CD4-positive, alpha-beta T cell (primary cell): ENCODE measurements around the gene LPGAT1. TPM values are rescaled to one million over a fixed set of nuclear protein-coding genes. Genes with fewer than 3 reads are reported as not detected.

Experiments used
- ATAC-seq: fragments of 200-7000 bp; cut with Tn5 transposase; one replicate; pipeline ENCODE4 v1.10.0; 2022; ENCODE audit warnings: mild to moderate bottlenecking; ENCODE audit not compliant: poor library complexity
- CTCF ChIA-PET: fragments of 350-600 bp; sonication (Branson Sonifier 250); formaldehyde crosslinking; loops from one replicate; lab custom pipeline; 2021; ENCODE audit warnings: antibody characterized with exemption, inconsistent platforms; lab: Charles Lee
- POLR2A ChIA-PET: fragments of 350-600 bp; sonication (Branson Sonifier 250); formaldehyde crosslinking; loops from one replicate; lab custom pipeline; 2021; ENCODE audit warnings: antibody characterized with exemption, inconsistent platforms; lab: Charles Lee
- DNase-seq, 14 experiments: peaks; one replicate each; pipeline ENCODE4 v3.0.0-alpha.2; 2013 to 2020; ENCODE audit warnings: mixed read lengths in 2 of 14
- H3K27ac ChIP-seq, 2 donors: one replicate each; pipeline versions ENCODE4 v1.5.1 to v1.7.0; 2013; ENCODE audit warnings: low read length in 2 of 2, low read depth in 1 of 2, mild to moderate bottlenecking in 1 of 2
- H3K27me3 ChIP-seq, 2 experiments: 1 replicate in 1 of 2; 2 replicates in 1 of 2; pipeline versions ENCODE4 v1.6.1 to v1.7.0; 2013; ENCODE audit warnings: low read length in 2 of 2, control low read depth in 1 of 2, mild to moderate bottlenecking in 1 of 2, moderate library complexity in 1 of 2; ENCODE audit not compliant: insufficient read depth in 2 of 2, control insufficient read depth in 1 of 2
- H3K36me3 ChIP-seq: one replicate; pipeline ENCODE4 v1.6.1; 2013; ENCODE audit warnings: low read length, control low read depth; ENCODE audit not compliant: insufficient read depth
- H3K4me1 ChIP-seq: one replicate; pipeline ENCODE4 v1.6.1; 2013; ENCODE audit warnings: low read length, control low read depth; ENCODE audit not compliant: insufficient read depth
- H3K4me3 ChIP-seq: one replicate; pipeline ENCODE4 v1.5.1; 2013; ENCODE audit warnings: mild to moderate bottlenecking, low read length, moderate library complexity
- H3K9me3 ChIP-seq, 2 experiments: 1 replicate in 1 of 2; 2 replicates in 1 of 2; pipeline versions ENCODE4 v1.6.1 to v1.7.0; 2013; ENCODE audit warnings: low read length in 2 of 2, mild to moderate bottlenecking in 2 of 2, control low read depth in 1 of 2, moderate library complexity in 1 of 2; ENCODE audit not compliant: control insufficient read depth in 1 of 2, insufficient read depth in 1 of 2
- H3K27ac Mint-ChIP-seq: one replicate; pipeline ENCODE4 v1.8.0; 2020; ENCODE audit warnings: mixed read lengths
- H3K27me3 Mint-ChIP-seq: one replicate; pipeline ENCODE4 v1.8.0; 2021; ENCODE audit warnings: mixed read lengths
- H3K36me3 Mint-ChIP-seq: one replicate; pipeline ENCODE4 v1.8.0; 2021; ENCODE audit warnings: low read depth, mixed read lengths
- H3K4me1 Mint-ChIP-seq: one replicate; pipeline ENCODE4 v1.8.0; 2021; ENCODE audit warnings: low read depth, mixed read lengths
- H3K4me3 Mint-ChIP-seq: one replicate; pipeline ENCODE4 v1.8.0; 2020; ENCODE audit warnings: mild to moderate bottlenecking, mixed read lengths
- H3K9me3 Mint-ChIP-seq: one replicate; pipeline ENCODE4 v1.8.0; 2020; ENCODE audit warnings: mixed read lengths
- intact Hi-C, 2 experiments: fragments of 100-400 bp; cut with DNase I in 1 of 2; cut with micrococcal nuclease in 1 of 2; formaldehyde crosslinking; loops; one replicate each; pipeline versions ENCODE4 v1.15.1 to v1.9.0; 2023 to 2025; cut with DNase I, micrococcal nuclease
- total RNA-seq, 174 experiments: library from RNA in 2 of 174; stranded (reverse) in 2 of 174; gene quantifications; one replicate each; pipeline ENCODE4 v1.2.3 and lab custom pipeline; 2021 to 2026
- TF ChIP-seq, protein P1 (sequence below): fragments of 200-600 bp; IDR thresholded peaks from one replicate; pipeline ENCODE4 v1.8.0; 2022; ENCODE audit warnings: antibody characterized with exemption, mild to moderate bottlenecking

LPGAT1 gene
- total RNA-seq, 2 experiments from 2014 or later = 14.0 to 14.4 TPM

DNA sequence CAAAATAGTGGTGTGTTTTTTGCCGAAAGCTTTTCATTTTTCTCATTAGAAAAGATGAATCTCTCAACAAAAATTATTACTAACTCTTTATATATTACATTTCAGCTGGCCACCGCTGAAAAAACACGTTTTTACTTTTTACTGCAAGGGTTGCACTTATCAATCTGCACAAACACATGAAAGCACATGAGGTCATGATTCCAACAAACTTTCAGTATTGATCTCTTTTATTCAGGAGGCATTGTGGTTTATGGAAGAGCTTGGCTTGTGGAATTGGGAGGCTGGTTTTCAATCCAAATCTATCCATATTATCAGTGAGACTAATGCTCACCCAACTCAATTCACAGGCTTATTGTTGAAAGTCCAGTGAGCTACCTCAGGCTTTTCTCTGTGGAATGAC, 20.6 kb upstream of the LPGAT1 start:
- TF ChIP-seq, protein P1, sequence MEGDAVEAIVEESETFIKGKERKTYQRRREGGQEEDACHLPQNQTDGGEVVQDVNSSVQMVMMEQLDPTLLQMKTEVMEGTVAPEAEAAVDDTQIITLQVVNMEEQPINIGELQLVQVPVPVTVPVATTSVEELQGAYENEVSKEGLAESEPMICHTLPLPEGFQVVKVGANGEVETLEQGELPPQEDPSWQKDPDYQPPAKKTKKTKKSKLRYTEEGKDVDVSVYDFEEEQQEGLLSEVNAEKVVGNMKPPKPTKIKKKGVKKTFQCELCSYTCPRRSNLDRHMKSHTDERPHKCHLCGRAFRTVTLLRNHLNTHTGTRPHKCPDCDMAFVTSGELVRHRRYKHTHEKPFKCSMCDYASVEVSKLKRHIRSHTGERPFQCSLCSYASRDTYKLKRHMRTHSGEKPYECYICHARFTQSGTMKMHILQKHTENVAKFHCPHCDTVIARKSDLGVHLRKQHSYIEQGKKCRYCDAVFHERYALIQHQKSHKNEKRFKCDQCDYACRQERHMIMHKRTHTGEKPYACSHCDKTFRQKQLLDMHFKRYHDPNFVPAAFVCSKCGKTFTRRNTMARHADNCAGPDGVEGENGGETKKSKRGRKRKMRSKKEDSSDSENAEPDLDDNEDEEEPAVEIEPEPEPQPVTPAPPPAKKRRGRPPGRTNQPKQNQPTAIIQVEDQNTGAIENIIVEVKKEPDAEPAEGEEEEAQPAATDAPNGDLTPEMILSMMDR = no peak
- Mint-ChIP-seq H3K4me3 (no peak overlapping the region), H3K4me1 (no peaks in the 10 kb centered on the region), H3K27me3 (peaks cover 9% of the 10 kb centered on the region), H3K36me3 (no peaks in the 10 kb centered on the region), H3K27ac (no peak overlapping the region), H3K9me3 (peaks cover 2% of the 10 kb centered on the region)
- POLR2A ChIA-PET = no interaction called here
- DNase-seq (no peak), ATAC-seq (no peak)
- no peak overlapping the region for H3K4me3 ChIP-seq
- no peaks in the 10 kb centered on the region for H3K4me1 ChIP-seq
- H3K27ac ChIP-seq = no peak overlapping the region
- CTCF ChIA-PET = no interaction called here
- H3K9me3 ChIP-seq = peaks cover 0 to 8% of the 10 kb centered on the region in 2 experiments
- H3K36me3 ChIP-seq = no peaks in the 10 kb centered on the region
- H3K27me3 ChIP-seq = no peaks in the 10 kb centered on the region
- intact Hi-C loops = no loop called here

GRCh38 chr1:211843507-211844298, 13.1 kb upstream of the LPGAT1 start:
- peaks cover 0 to 5% of the 10 kb centered on the region in 2 experiments for H3K9me3 ChIP-seq
- TF ChIP-seq, protein P1 = no peak
- no peaks in the 10 kb centered on the region for H3K4me1 ChIP-seq
- no peaks in the 10 kb centered on the region for H3K27me3 ChIP-seq
- H3K27ac Mint-ChIP-seq = peak overlapping the region; percentile 70
- no peak overlapping the region for H3K27ac ChIP-seq
- H3K4me1 Mint-ChIP-seq = peaks cover 25% of the 10 kb centered on the region
- no peaks in the 10 kb centered on the region for H3K36me3 Mint-ChIP-seq
- H3K4me3 ChIP-seq = no peak overlapping the region
- H3K27me3 Mint-ChIP-seq = no peaks in the 10 kb centered on the region
- DNase-seq = no peak
- CTCF ChIA-PET = interaction anchor here (0.6 kb wide), 1 partner anchor 634 kb away, joined by 4 read pairs; no protein-coding TSS in a partner anchor
- peak overlapping the region; percentile 63 for H3K4me3 Mint-ChIP-seq
- ATAC-seq = no peak
- intact Hi-C loops = no loop called here
- POLR2A ChIA-PET = interaction anchor here (0.7 kb wide), 1 partner anchor 11 kb away, joined by 3 read pairs; no protein-coding TSS in a partner anchor
- H3K9me3 Mint-ChIP-seq = peaks cover under 1% of the 10 kb centered on the region
- H3K36me3 ChIP-seq = no peaks in the 10 kb centered on the region

GRCh38 chr1:211843018-211843417, 12.5 kb upstream of the LPGAT1 start:
- peaks cover 25% of the 10 kb centered on the region for H3K4me1 Mint-ChIP-seq
- CTCF ChIA-PET = interaction anchor here (0.6 to 1.2 kb wide), 3 partner anchors 12 to 635 kb away, joined by 3 to 4 read pairs (median 3); no protein-coding TSS in a partner anchor
- H3K4me1 ChIP-seq = no peaks in the 10 kb centered on the region
- no peaks in the 10 kb centered on the region for H3K27me3 ChIP-seq
- peak overlapping the region; percentile 70 for H3K27ac Mint-ChIP-seq
- H3K9me3 ChIP-seq = peaks cover 0 to 4% of the 10 kb centered on the region in 2 experiments
- peak overlapping the region; percentile 63 for H3K4me3 Mint-ChIP-seq
- TF ChIP-seq, protein P1 = no peak
- POLR2A ChIA-PET = interaction anchor here (0.7 to 1.1 kb wide), 3 partner anchors 9 to 393 kb away, joined by 3 to 8 read pairs (median 3); no protein-coding TSS in a partner anchor
- peak overlapping the region in 1 of 2 donors; percentile 22 for H3K27ac ChIP-seq
- intact Hi-C loops = no loop called here
- peak overlapping the region; percentile 4 for H3K4me3 ChIP-seq
- no peaks in the 10 kb centered on the region for H3K27me3 Mint-ChIP-seq
- peak in 1 of 14 experiments; percentile 41 for DNase-seq
- no peaks in the 10 kb centered on the region for H3K36me3 ChIP-seq
- no peaks in the 10 kb centered on the region for H3K36me3 Mint-ChIP-seq
- ATAC-seq = no peak
- no peaks in the 10 kb centered on the region for H3K9me3 Mint-ChIP-seq
